Measurements from ENCODE around the gene ATOH8.

The ATOH8 gene

DNA sequence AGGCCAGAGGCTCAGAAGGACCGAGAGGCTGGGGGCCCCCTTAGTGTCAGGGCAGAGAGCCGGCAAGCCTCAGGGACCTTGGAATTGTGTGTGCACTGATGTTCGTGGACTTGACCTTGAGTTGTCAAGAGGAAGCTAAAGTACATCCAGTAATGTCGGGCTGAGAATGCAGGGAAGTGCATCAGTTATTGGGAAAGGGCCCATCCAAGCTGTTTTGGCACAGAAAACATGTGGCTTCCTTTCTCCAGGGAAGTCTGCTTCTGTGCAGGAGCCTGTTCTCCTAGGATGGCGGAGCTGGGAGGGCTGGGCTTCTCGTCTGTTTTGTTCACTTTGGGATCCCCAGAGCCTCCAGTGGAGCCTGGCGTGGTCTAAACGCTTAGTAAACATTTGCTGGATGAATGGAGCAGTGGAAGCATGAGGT is 23.7 kb downstream of the ATOH8 start:
- Histone ChIP-seq H3K4me3 (ENCODE audit: low read length) (no peak overlapping the region), H3K4me1 (ENCODE audit: control insufficient read depth, insufficient read depth, low read length) (peaks cover 31% of the 10 kb centered on the region), H3K4me2 (ENCODE audit: low read length) (no peak overlapping the region), H3K9ac (ENCODE audit: low read depth, low read length) (no peak overlapping the region), H3K36me3 (ENCODE audit: insufficient read depth, low read length) (peaks cover 96% of the 10 kb centered on the region), H3K27me3 (ENCODE audit: control insufficient read depth, insufficient read depth, low read length) (no peaks in the 10 kb centered on the region), H3K9me3 (replicated peaks; ENCODE audit: low read length) (no peaks in the 10 kb centered on the region)

DNA sequence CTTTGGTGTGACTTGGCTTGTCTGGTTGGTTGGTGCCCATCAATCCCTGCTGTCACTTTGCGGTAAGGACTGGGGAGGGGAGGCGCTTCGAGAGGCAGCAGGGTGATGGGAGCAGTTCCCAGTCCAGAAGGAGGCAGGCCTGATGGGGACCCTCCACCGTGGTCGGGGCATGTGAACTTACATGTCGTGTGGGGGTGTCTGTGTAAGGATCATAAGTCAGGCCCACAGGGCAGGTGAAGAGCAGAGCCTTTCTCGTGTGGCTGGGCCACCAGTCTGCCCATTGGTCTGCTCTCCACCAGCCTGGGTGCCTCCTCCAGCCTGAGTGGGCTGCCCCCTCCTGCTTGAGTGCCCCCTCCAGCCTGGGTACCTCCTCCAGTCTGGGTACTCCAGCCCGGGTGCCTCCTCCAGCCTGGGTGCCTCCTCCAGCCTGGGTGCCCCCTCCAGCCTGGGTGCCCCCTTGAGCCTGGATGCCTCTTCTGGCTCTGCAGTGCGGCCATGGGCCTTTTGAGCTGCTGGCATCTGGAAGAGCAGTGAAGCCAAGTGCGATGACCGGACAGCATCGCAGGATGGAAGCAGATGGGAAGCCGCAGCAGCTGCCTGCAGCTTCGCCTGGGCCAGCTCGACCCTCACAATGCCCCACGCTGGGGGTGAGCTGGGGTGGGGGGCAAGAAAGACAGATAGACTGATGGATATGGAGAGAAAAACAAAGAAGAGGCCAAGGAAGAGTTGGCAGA is 25.0 kb downstream of the ATOH8 start:
- no peak overlapping the region for H3K9ac ChIP-seq (ENCODE audit: low read depth, low read length)
- peaks cover 18% of the 10 kb centered on the region for H3K4me1 ChIP-seq (ENCODE audit: control insufficient read depth, insufficient read depth, low read length)
- no peaks in the 10 kb centered on the region for H3K9me3 ChIP-seq (replicated peaks; ENCODE audit: low read length)
- H3K36me3 ChIP-seq (ENCODE audit: insufficient read depth, low read length): peaks cover 97% of the 10 kb centered on the region
- no peak overlapping the region for H3K4me3 ChIP-seq (ENCODE audit: low read length)
- no peaks in the 10 kb centered on the region for H3K27me3 ChIP-seq (ENCODE audit: control insufficient read depth, insufficient read depth, low read length)
- no peak overlapping the region for H3K4me2 ChIP-seq (ENCODE audit: low read length)

DNA sequence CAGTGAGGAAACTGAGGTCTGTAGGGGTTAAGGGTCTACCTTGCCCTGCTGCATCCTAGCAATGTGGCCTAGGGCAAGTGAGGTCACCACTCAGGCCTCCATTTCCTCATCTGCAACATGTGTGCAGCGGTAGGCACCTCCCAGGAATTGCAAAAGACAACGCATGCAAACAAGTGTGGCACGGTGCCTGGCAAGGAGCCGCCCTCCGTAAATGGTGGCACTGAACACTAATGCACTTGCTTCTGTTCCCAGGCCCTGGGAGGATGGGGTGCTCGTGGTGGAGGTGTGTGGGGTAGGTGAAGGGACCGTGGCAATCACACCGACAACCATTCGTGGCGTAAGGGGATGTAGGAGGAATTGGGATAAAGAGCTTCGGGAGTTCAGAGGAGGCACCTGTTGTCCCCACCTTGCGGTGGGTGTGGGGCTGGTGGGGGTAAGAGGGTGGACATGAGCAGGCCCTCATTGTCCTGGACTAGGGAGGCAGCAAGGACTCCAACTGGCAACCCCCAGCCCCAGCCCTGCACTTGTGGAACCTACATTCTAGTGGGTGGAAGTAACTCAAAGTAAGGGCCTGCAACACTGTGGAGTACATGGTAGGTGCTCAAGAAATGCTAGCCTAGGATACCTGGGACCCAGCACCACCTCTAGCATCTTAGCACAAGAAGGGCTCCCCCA is 26.0 kb downstream of the ATOH8 start:
- H3K4me3 ChIP-seq (ENCODE audit: low read length): no peak overlapping the region
- H3K4me2 ChIP-seq (ENCODE audit: low read length): no peak overlapping the region
- H3K36me3 ChIP-seq (ENCODE audit: insufficient read depth, low read length): peaks cover 96% of the 10 kb centered on the region
- no peaks in the 10 kb centered on the region for H3K9me3 ChIP-seq (replicated peaks; ENCODE audit: low read length)
- H3K4me1 ChIP-seq (ENCODE audit: control insufficient read depth, insufficient read depth, low read length): peaks cover 14% of the 10 kb centered on the region
- no peaks in the 10 kb centered on the region for H3K27me3 ChIP-seq (ENCODE audit: control insufficient read depth, insufficient read depth, low read length)
- no peak overlapping the region for H3K9ac ChIP-seq (ENCODE audit: low read depth, low read length)

DNA sequence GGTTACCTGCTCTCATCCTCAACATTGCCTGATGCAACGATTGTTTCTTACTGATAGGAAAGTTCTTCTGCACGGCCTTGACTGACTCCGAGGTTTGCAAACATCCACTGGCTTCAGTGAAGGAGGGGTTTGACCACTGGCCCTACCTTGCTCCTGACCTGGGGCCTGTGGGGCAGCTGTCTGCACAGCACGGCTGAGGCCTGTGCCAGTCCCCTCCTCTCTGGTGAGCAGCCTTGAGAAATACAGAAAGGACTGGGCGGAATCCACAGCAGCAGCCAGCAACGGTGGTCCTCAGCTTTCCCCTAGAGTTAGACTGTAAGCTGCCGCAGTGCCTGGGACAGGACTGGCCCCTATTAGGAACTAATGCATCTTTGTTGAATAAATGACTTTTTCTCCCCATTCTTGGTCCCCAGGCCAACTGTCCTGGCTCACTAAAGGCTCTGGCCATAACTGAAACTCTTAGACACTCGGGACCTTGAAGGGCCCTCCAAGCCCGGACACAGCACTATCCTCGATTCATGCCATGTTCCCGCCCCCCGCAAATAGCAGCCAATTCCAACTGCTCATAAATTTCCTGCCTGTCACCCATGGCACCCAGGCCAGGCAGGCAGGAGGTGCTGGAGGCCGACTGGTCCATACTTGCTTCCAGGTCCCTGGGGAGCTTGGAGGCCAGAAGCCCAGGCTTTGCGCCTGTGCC is 26.7 kb downstream of the ATOH8 start:
- H3K4me2 ChIP-seq (ENCODE audit: low read length): no peak overlapping the region
- H3K4me1 ChIP-seq (ENCODE audit: control insufficient read depth, insufficient read depth, low read length): peaks cover 19% of the 10 kb centered on the region
- no peaks in the 10 kb centered on the region for H3K27me3 ChIP-seq (ENCODE audit: control insufficient read depth, insufficient read depth, low read length)
- peaks cover 93% of the 10 kb centered on the region for H3K36me3 ChIP-seq (ENCODE audit: insufficient read depth, low read length)
- no peak overlapping the region for H3K9ac ChIP-seq (ENCODE audit: low read depth, low read length)
- no peaks in the 10 kb centered on the region for H3K9me3 ChIP-seq (replicated peaks; ENCODE audit: low read length)
- no peak overlapping the region for H3K4me3 ChIP-seq (ENCODE audit: low read length)

DNA sequence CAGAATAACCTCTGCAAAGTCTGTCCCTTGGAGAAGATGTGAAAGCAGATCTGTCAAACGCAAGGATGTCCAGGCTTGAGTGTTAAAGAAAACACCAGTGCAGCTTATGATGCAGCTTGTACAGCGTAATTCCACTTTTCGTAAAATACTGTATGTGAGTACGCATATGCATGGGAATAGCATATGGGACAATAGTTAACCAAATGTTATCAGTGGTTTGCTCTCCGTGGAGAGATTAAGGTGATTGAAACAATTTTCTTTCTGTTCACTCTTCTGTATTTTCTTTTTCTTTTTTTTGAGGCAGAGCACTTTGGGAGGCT is 27.2 kb downstream of the ATOH8 start:
- H3K9ac ChIP-seq (ENCODE audit: low read depth, low read length): no peak overlapping the region
- peaks cover 23% of the 10 kb centered on the region for H3K4me1 ChIP-seq (ENCODE audit: control insufficient read depth, insufficient read depth, low read length)
- H3K27me3 ChIP-seq (ENCODE audit: control insufficient read depth, insufficient read depth, low read length): no peaks in the 10 kb centered on the region
- no peak overlapping the region for H3K4me2 ChIP-seq (ENCODE audit: low read length)
- no peaks in the 10 kb centered on the region for H3K9me3 ChIP-seq (replicated peaks; ENCODE audit: low read length)
- H3K4me3 ChIP-seq (ENCODE audit: low read length): no peak overlapping the region
- H3K36me3 ChIP-seq (ENCODE audit: insufficient read depth, low read length): peaks cover 90% of the 10 kb centered on the region

DNA sequence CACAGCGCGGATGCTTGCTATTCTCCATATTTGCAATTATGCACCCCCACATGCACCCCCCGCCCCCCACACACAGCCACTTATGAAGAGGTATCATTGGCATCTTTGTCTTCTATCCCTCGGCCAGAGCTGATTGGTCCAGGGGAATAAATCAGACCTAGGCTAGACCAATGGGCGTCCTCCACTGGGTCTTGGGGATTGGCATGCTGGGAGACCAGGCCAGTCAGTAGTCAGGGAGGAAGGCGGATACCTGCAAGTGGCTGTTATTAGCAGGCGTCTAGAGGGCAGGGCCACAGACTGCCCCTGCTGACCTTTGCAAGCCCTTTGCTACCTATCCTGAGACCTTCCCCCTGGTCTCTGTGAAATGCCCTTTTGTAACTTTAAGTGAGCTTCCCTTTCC is 30.0 kb downstream of the ATOH8 start:
- H3K27me3 ChIP-seq (ENCODE audit: control insufficient read depth, insufficient read depth, low read length): no peaks in the 10 kb centered on the region
- no peak overlapping the region for H3K4me3 ChIP-seq (ENCODE audit: low read length)
- peaks cover 89% of the 10 kb centered on the region for H3K36me3 ChIP-seq (ENCODE audit: insufficient read depth, low read length)
- peaks cover 27% of the 10 kb centered on the region for H3K4me1 ChIP-seq (ENCODE audit: control insufficient read depth, insufficient read depth, low read length)
- no peak overlapping the region for H3K4me2 ChIP-seq (ENCODE audit: low read length)
- no peak overlapping the region for H3K9ac ChIP-seq (ENCODE audit: low read depth, low read length)
- H3K9me3 ChIP-seq (replicated peaks; ENCODE audit: low read length): no peaks in the 10 kb centered on the region

DNA sequence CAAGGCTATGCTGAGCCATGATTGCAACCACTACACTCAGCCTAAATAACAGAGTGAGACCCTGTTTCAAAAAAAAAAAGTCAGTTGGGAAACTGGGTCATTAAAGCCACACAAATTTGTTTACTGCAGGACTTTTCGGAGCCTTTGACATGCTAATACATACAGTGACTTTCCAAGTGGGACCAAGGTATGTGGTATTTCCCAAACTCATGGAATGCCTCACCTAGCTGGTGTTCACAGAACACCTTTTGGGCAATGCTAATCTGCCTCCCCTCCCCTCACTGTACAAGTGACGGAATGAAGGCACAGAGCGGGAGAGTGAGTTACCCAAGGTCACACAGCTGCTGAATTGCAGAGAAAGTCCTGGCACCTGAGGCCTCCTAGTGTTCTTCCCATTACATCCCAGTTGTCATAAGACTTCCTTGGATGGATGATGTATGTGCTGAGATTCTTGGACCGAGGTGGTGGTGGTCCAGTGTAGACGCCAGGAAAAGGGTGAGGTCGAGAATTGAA is 30.7 kb downstream of the ATOH8 start:
- Histone ChIP-seq H3K9ac (ENCODE audit: low read depth, low read length) (no peak overlapping the region), H3K9me3 (replicated peaks; ENCODE audit: low read length) (no peaks in the 10 kb centered on the region), H3K4me1 (ENCODE audit: control insufficient read depth, insufficient read depth, low read length) (peaks cover 29% of the 10 kb centered on the region), H3K4me3 (ENCODE audit: low read length) (no peak overlapping the region), H3K4me2 (ENCODE audit: low read length) (no peak overlapping the region), H3K36me3 (ENCODE audit: insufficient read depth, low read length) (peaks cover 88% of the 10 kb centered on the region), H3K27me3 (ENCODE audit: control insufficient read depth, insufficient read depth, low read length) (no peaks in the 10 kb centered on the region)

DNA sequence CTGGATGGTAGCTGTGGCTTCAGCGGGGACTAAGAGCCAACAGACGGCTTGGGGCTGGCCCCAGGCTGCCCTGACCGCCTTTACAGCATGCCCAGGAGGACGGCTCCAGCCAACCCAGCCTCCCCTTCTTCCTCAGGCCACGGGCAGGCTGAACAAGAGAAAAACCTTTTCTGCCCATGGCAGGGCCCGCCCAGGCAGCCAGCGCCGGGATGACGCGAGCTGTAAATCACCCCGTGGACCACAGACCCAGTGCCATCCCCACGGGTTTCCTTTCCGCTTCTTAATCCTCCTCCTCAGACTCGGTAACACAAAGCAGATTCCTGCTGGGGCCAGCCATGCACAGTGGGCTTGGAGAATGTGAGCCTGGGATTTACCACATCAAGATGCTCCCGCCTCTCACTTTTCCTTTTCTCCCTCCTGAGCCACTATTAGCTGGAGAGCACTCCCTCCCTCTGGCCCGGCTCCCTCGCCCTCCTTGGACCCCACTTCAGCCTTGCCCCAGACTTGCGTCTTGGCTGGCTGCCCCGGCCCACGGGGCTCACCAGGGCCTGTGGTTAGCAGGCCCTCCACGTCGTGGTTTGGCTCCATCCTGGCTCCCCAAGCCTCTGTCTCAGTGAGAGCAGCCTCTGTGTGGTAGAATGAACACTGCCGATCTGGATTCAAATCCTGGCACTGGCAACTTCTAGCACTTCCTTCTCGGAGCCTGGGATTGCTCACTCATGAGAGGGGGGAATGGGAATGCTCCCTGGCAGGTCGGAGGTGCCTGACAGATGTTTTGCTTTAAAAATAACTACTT is 31.4 kb downstream of the ATOH8 start:
- Histone ChIP-seq H3K9ac (ENCODE audit: low read depth, low read length) (no peak overlapping the region), H3K9me3 (replicated peaks; ENCODE audit: low read length) (no peaks in the 10 kb centered on the region), H3K4me3 (ENCODE audit: low read length) (no peak overlapping the region), H3K4me1 (ENCODE audit: control insufficient read depth, insufficient read depth, low read length) (peaks cover 29% of the 10 kb centered on the region), H3K27me3 (ENCODE audit: control insufficient read depth, insufficient read depth, low read length) (no peaks in the 10 kb centered on the region), H3K36me3 (ENCODE audit: insufficient read depth, low read length) (peaks cover 88% of the 10 kb centered on the region), H3K4me2 (ENCODE audit: low read length) (no peak overlapping the region)

DNA sequence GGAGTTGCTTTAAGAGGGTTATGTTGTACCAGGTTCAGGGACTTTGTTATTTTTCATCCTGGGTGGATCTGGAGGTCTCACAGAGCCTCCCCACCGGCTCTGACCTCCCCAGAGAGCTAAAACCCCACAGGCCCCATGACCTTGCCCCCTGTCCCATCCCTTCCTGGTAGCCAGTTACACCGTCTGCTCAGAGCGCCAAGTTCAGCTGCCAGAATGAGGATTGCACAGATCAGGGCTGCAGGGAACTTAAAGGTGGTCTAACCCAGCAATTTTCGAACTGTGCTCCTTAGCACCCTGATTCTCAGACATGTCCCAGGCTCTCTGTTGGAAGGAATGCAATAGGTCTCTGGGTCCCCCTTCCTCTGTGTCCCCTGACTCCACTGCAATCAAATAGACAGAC is 32.1 kb downstream of the ATOH8 start:
- no peak overlapping the region for H3K4me3 ChIP-seq (ENCODE audit: low read length)
- peaks cover 87% of the 10 kb centered on the region for H3K36me3 ChIP-seq (ENCODE audit: insufficient read depth, low read length)
- no peaks in the 10 kb centered on the region for H3K9me3 ChIP-seq (replicated peaks; ENCODE audit: low read length)
- no peak overlapping the region for H3K9ac ChIP-seq (ENCODE audit: low read depth, low read length)
- no peak overlapping the region for H3K4me2 ChIP-seq (ENCODE audit: low read length)
- H3K4me1 ChIP-seq (ENCODE audit: control insufficient read depth, insufficient read depth, low read length): peaks cover 26% of the 10 kb centered on the region
- no peaks in the 10 kb centered on the region for H3K27me3 ChIP-seq (ENCODE audit: control insufficient read depth, insufficient read depth, low read length)

DNA sequence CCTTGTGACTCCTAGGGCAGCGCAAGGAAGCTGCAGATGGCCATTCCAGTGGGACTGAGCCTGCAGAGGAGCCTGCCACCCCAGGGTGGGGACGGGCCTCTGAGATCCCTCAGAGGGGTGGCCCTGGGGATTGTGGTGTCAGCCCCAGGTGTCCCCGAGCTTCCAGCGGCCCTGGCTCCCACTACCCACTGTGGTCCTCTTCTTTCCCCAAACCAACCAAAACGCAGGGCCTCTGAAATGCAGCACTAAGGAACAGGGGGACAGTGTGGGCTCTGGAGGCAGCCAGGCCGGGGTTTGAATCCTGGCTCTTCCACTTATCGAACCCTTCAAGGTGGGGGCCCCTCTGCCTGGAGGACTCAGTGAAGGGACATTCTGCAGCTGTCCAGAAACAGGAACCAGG is 32.7 kb downstream of the ATOH8 start:
- no peak overlapping the region for H3K9ac ChIP-seq (ENCODE audit: low read depth, low read length)
- H3K4me2 ChIP-seq (ENCODE audit: low read length): no peak overlapping the region

DNA sequence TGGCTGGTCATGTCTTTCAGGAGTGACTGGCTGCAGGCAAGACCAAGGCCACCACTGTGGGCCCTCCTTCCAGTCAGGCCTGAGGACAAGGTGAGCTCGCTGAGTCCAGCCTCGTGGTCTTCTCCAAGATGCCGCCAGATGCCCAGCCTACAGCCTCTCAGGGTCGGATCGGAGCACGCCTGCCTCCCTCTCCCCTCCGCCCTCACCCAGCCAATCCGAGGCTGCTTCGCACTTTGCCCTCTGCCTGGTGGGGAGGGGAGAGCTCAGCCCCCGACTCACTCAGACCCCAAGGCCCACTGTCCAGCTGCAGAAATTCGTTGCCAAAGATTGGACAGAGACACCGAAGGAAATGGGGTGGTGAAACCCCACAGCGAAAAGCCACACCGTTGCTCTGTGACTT is 33.1 kb downstream of the ATOH8 start:
- peaks cover 25% of the 10 kb centered on the region for H3K4me1 ChIP-seq (ENCODE audit: control insufficient read depth, insufficient read depth, low read length)
- no peaks in the 10 kb centered on the region for H3K27me3 ChIP-seq (ENCODE audit: control insufficient read depth, insufficient read depth, low read length)
- no peak overlapping the region for H3K9ac ChIP-seq (ENCODE audit: low read depth, low read length)
- H3K4me3 ChIP-seq (ENCODE audit: low read length): no peak overlapping the region
- no peak overlapping the region for H3K4me2 ChIP-seq (ENCODE audit: low read length)
- H3K9me3 ChIP-seq (replicated peaks; ENCODE audit: low read length): no peaks in the 10 kb centered on the region
- H3K36me3 ChIP-seq (ENCODE audit: insufficient read depth, low read length): peaks cover 85% of the 10 kb centered on the region

More for the DNA sequence above, 32.7 kb downstream of the ATOH8 start:
- H3K27me3 ChIP-seq (ENCODE audit: control insufficient read depth, insufficient read depth, low read length): no peaks in the 10 kb centered on the region
- H3K36me3 ChIP-seq (ENCODE audit: insufficient read depth, low read length): peaks cover 86% of the 10 kb centered on the region
- no peak overlapping the region for H3K4me3 ChIP-seq (ENCODE audit: low read length)
- H3K9me3 ChIP-seq (replicated peaks; ENCODE audit: low read length): no peaks in the 10 kb centered on the region
- H3K4me1 ChIP-seq (ENCODE audit: control insufficient read depth, insufficient read depth, low read length): peaks cover 21% of the 10 kb centered on the region
